HPDE6-E6E7 (cell line): ENCODE results near the gene LARGE1.
"Not testable (repeated sequence)": the region's sequence is repeated elsewhere in the genome, so short reads cannot be mapped to it uniquely, and the experiment has no call there.

Experiments
- DNase-seq: peaks from one replicate; pipeline ENCODE4 v3.0.0; 2011; ENCODE audit warnings: missing footprints; ENCODE audit errors: extremely low spot score

The LARGE1 gene

DNA sequence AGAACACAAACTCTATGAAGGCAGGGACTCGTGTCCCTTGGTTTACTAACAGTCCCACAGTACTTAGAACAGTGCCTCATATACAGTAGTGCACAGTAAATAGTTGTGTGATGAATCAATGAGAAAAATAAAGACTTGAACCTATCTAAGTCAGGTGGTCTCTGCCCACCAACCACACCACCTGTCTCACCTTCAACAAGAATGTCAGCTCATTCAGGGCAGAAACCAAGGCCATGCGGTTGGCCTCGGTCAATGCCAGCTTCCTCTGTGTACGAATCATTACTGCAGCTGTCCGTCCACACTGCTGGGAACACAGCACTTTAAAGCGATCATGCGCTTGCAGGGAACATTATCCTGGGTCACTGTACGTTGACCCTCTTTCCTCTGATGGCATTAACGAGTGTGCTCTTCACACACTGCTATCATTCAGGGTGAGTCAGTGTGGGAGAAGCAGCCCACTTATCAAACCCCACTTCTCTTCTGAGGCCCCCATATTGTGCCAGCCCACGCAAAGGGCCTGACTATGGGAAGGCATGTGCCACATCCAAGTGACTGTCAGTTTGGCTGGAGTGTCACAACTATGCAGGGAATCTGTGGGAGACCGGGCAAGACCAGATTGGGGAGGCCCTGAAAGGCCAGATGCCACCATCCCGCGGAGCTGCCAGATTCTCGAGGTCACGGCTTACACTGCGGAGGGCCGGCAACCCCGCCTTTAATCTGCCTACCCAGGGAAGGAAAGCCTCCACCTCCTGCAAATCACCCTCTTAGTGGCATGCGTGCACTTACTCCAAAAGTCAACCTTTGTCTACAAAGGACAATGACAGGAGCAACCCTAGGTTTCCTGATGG is 36.1 kb downstream of the LARGE1 start:
- DNase-seq = no peak

DNA sequence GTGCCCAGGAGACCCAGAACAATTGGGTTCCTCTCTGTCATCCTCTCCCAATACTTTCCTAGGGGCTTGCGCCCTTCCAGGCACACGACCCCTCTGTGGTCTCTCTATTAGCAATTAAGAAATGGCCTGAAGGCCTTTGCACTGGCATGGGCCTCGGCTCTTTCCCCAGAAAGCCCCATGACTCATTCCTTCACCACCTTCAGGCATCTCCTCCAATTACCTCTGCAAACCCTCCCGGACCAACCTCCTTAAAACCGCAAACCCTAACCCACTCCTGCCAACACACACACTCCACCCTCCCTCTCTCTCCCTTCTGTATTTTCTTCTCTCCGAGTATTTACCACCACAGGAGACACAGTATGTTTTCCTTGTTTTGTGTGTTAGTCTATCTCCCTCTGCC is 36.7 kb downstream of the LARGE1 start:
- DNase-seq = no peak

DNA sequence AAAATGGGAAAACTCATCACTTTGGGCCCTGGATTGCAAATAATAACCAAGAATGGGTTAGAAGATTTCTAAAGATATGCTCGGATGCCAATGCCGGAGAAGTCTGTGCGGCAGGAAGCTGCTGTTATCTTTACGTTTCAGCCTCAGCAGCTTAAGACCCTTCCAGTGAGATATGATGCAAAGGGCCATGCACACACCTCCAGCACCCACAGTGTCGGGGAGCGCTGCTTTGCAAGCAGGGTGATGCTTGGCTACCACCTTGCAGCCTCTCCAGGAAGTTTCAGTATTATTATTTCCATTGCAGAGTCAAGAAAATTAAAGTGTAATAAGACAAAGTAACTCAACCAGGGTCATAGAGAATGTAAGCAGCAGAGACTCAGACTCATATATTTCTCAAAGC is 37.3 kb downstream of the LARGE1 start:
- no peak for DNase-seq

DNA sequence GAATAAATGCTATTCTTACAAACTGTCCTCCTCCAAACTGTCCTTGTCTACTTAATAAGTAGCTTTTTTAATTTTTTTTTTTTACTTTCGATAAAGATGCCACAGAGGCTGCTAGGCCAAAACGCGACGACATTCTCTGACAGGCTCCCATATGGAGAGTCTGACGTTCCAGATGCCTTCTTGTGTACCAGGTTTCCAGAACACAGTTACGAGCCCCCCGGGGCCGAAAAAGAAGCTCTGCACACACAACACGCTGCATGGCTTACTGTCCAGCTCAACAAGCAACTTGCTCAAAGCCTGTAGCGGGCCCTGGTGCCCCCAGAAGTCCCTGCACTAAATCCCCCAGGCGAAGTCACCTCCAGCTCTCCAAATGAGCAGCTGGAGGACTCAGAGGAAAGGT is 39.3 kb downstream of the LARGE1 start:
- no peak for DNase-seq

DNA sequence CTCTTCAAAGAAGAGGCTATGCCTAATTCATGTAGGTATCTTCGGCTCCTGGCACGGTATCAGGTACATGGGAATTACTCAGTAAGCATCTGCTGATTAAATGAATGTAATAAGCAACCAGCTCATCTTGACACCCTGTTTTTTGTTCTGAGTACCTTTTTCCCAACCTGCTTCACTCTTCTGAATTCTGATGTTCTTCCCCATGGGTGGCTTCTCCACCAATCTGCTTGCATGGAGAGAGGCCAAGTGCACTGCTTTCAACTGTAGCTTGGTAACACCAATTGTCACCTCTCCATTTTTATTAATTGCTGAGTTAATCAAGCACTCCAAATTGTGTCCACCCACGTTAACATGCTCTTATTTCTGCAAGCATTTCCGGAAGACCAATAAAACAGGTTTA is 40.5 kb downstream of the LARGE1 start:
- no peak for DNase-seq

DNA sequence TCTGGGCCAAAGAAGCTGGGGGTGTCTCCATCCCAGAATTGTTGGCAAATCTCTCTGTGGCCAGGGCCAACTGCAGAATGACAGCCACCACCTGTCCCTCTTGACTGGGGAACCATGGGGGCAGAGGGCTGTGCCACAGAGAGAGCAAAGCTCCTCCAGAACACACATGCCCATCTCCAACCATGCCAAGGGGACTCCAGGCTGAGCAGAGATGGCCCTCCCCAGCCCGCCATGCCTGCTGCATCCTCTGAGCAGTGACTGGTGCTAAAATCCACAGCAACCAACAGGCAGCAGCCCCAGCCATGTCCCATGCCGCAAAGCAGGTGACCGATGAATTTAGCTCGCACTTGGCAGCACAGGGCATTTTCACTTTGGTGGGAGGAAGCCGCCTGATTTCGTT is 45.0 kb downstream of the LARGE1 start:
- no peak for DNase-seq

DNA sequence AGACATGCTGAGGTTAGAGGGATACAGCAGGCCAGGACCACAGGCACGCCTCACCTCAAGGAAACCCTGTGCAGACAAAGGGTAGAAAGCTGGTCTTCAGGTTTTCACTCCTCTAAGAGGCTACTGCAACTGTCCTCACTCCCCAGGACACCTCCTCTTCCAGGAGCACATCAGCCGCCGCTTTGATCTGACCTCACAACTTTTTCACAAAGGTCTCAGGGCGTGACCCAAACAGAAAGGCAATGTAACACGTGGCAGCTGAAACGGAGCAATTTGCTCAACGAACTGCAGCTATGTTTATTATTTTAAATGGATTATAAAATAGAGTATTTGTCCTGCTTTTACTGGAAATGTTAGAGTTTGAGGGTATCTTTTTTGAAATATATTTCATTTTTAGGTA is 46.1 kb downstream of the LARGE1 start:
- no peak for DNase-seq

DNA sequence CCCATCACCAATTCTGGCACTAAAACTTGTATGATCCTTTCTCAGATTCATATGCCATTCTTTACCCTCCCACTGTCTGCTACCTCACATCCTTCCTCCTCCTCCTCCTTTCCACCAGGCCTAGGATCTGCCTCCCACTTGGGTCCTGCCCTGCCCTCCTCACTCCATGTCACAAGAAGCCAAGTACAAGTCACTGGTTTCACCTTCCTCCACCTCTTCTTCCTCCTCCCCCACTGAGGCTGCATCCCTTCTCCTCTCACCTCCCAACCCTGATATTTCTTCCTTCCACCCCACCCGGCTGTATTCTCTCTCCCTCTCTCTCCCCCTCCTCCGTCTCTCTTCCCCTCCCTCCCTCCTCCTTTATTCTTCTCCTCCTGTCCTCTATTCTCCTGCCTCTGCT is 46.6 kb downstream of the LARGE1 start:
- no peak for DNase-seq

DNA sequence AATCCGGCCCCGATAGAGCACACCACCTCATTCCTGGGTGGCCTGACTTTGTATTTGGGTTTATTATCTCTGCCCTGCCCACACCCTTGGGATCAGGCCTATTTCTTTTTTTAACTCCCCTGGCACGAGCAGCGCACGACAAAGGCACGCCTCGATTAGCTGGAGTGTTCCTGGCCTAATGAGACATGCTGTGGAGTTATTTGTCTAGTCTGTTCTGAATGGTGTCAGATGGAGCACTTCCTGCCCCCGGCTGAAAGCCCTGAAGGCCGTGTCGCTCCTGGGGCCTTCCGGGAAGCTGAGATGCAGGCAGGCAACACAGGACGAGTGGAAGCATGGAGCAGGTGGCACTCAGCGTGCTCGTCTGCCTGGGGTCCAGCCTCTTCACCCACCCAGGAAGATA is 47.1 kb downstream of the LARGE1 start:
- no peak for DNase-seq

DNA sequence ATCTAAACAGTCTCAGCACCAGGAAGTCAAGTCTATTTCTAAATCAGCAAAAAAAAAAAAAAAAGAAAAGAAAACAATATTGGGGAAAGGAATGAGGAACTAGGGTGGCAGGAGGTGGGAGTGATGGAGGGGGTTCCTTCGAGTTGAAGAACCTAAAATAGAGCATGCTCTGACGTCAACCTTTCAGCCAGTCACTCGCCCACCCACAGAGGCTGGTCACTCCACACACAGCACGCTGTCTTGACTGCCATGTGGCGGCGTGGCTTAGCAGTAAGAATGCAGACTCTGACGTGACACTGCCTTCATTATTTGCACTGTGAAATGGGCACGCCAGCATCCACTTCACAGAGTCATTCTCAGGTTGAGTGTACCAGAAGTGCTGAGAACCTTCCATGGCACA is 48.3 kb downstream of the LARGE1 start:
- DNase-seq = no peak

DNA sequence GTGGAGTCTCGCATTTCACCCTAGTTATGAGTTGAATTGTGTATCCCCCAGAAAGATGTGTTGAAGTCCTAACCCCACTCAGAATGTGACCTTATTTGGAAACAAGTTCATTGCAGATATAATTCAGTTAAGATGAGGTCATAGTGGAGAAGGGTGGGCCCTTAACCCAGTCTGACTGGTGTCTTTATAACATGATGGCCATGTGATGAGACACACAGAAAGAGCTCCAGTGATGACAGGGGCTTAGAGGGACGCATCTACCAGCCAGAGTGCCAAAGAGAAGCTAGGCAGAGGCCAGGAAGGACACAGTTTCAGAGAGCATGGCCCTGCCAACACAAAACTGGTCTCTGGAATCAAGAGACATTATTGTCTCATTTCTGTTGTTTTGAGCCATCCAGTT is 50.3 kb downstream of the LARGE1 start:
- no peak for DNase-seq

DNA sequence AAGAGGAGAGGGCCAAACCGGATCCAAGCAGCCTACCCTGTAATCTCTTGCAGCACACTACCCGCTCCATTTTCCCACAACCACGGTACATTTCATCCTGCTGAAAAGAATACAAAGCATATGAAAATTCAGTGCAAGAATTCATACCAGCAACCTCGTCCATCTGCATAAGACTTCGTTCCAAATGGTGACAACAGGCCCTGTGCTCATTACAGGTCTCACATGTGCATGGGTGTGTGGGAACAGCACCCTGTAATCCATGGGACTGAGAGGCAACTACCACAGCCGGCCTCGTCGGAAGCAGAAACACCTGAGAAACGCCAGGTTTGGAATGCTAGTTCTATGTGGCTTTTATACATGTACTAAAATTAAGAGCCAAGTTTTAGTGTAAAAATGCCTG is 52.3 kb downstream of the LARGE1 start:
- no peak for DNase-seq

DNA sequence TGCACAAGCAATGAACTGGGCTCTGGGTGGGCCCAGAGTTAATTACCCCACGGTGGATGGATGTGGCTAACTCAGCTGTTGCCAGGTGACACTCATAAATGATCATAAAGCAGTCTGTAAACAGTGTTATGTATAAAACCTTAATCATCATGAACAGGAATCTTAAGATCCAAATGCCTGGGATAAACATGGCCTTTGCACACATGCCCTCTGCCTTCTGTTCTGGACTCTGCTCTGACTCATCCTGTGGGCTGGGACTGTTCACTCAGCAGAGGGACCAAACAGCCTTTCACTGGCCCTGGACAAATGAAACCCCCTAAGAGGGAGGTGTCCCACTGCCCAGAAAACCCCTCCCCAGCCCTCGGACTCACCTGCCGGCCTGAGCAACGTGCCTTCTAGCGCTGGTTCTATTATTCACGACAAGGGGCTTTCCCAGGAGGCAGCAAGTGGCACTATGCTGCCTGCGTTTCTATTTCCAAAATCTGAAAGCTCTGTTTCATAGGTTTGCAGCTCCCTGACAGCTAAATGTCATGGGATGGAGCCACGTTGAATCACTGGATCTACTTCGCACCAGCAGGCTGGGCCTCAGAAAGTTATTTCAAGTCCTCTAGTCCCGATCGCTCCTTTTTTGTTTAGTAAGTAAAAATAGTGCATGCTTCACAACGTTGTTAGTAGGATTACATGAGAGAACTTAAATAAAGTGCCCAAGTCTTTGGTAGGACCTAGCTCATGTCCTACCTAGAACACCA is 53.0 kb downstream of the LARGE1 start:
- no peak for DNase-seq

DNA sequence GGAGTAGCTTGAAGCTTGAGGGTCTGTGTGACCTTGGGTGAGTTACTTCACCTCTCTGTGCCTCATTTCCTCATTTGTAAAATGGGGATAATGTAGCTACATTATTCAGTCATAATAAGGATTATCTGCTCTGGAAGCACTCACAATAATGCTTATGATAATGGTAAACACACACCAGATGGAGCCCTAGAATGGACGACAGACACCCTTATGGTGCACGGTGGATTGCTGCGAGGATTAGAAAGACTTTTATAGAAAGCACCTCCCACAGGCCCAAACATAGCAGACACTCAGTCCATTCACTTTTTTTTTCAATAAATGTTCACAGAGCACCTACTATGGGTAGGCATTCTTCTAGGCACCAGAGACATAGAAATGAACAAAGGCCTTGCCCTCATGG is 53.8 kb downstream of the LARGE1 start:
- DNase-seq = no peak

DNA sequence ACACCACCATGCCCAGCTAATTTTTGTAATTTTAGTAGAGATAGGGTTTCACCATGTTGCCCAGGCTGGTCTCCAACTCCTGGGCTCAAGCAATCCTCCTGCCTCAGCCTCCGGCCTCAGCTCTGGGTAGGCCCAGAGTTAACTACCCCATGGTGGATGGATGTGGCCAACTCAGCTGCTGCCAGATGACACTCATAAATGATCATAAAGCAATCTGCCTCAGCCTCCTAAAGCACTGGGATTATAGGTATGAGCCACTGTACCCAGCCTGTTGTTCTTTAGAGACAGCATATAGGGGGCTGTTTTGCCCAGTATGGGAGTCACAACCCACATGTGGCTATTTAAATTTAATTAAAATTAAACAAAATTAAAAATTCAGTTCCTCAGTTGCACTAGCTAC is 54.3 kb downstream of the LARGE1 start:
- DNase-seq = no peak

DNA sequence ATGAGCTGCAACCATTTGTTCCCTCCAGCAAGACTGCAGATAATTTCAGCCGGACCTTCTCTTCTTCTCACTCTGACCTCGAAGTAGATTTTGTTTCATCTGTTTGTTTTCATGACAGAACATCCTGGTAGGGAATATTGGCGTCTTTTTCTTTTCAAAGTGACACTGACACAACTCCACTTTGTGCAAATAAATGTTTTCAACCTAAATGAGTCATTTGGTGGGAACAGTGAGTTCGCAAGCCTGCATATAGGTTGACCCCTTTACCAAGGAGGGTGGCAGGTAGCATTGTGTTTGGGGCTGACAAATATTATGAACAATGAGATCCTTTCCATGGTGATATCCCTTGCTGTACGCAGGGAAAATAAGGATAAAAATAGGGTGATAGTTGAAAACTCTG is 55.0 kb downstream of the LARGE1 start:
- no peak for DNase-seq

DNA sequence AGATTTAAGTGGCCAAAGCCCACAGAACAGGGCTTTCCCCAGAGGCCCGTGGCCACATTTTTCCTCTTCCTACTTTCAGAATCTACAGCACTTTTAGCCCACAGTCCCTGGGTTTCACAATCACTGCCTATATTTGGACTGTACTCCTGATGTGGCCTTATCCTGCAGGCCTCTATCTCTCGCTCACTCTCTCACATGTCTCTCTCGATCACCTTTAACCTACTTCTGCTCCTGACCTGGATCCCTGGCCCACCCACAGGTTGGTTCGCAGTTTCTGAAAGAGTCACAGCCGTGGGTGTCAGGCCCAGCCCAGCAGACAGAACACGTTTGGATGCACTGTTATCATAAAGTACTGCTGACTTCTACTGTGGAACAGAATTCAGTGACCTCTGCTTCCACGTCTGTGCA is 55.5 kb downstream of the LARGE1 start:
- no peak for DNase-seq

DNA sequence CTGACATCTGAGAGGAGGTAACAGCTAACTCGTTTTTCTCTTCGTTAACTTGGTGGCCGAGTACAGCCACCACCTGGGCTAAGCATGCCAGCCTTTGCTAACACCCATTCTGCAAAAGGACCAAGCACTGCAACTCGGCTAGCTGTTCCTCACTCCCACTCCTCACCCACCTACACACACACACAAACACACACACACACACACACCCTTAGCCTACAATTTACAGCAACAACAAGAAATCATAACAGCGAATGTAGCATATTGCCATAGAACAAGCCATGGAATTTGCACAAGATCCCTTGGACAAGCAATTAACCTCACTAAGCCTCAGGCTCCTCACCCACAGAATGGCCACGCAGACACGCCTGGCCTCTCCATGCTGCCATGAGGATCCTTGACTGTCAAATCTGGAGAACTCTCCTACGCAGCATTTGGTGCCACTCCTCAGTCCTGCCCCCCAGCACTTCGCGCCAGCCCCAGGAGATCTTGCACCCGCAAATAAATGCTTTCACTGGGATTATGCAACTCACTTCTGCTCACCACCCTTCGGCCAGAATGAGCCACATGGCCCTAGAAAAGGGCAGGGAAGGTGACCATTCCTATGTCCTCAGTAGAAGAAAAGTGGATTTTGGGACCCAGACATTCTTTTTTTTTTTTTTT is 58.9 kb downstream of the LARGE1 start:
- no peak for DNase-seq

DNA sequence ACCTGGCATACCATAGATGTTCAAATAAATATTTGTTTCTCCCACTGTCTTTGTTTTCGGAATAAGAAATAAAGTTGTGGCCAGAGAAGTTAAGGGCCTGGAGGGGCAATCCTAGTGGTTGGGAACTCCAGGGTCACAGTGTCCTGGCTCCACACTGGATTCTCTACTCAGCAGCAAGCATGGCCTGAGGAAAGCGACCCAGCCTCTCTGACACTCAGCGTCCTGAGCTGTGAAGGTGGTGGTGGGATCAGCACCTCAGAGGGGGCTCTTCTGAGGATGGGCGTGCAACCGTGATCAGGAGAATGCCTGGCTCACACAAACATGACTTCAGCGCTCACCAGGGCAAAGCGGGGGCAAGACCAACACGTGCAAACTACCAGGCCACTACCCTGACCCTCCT is 59.9 kb downstream of the LARGE1 start:
- no peak for DNase-seq

DNA sequence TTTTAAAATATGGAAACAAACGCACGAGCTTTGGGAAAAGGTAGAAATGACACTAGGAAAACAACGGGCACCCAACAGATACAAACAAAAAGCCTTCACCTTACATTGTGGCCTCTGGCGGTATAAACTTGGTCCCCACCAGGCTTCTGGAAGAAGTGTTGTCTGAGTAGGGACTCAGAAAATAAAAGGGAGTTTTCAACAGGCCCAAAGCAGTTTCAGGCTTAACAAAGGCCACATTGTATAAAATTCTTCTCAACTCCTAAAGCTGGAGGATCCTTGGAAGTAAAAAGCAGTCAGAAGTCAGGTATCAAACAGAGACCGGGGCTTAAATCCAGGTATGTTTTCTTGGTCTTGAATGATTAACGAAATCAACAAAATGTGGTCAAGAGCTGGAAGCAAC is 61.0 kb downstream of the LARGE1 start:
- no peak for DNase-seq

DNA sequence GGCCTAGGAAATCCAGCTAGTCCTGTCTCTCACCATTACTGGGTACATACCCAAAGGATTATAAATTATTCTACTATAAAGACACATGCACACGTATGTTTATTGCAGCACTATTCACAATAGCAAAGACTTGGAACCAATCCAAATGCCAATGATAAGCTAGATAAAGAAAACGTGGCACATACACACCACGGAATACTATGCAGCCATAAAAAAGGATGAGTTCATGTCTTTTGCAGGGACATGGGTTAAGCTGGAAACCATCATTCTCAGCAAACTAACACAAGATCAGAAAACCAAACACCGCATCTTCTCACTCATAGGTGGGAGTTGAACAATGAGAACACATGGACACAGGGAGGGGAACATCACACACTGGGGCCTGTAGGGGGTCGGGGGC is 61.6 kb downstream of the LARGE1 start:
- not testable (repeated sequence) for DNase-seq

DNA sequence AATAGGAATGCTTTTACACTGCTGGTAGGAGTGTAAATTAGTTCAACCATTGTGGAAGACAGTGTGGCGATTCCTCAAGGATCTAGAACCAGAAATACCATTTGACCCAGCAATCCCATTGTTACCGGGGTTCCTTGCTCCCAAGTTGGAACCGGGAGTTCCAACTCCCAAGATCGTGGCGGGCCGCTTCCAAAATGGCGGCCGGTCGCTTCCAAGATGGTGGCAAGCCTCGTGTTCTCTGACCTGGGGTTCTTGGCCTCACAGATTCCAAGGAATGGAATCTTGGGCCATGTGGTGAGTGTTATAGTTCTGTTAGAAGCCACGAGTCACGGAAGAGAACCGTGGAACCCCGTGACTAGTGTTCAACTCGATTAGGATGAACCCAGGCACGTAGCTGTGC is 62.5 kb downstream of the LARGE1 start:
- DNase-seq = not testable (repeated sequence)

DNA sequence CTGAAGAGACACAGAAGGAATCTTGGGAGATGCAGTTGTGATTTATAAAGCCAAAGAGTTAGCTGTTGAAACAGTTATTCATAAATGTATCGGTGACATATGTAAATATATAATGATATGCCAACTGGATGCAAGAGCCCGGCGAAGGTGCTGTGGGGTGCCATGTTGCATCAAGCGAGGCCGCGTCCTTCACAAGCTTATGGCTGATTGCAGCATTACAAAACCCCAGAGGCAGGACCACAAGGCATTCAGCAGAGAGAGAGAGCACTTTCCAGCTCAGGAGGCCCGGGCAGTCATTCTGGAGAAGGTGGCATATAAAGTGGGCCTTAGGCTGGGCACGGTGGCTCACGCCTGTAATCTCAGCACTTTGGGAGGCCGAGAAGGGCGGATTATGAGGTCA is 65.6 kb downstream of the LARGE1 start:
- no peak for DNase-seq
